ENCODE measurements around the gene CEP57L1.
A peak's percentile ranks its signal among the peaks of the same experiment; 100 is the strongest.

CEP57L1 gene

DNA sequence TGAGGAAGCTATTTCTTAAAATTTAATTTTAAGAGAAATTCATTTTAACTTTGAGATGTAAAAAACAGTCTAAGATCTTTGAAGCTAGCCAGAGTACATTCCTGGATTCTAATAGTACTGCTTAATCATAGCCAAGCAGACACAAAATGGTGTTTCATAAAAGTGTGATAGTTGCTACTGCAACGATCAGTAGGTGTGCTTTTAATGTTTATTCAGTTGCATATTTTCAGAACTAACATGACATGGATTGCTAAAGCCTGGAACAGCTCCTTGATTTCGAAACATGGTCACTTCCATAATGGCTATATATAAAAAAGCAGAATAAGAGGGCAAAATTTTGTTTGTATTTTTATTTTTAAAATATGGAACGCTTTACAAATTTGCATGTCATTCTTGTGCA lies 36.2 kb upstream of the CEP57L1 start:
- in situ Hi-C loops (cut with MboI; ENCODE audit: low sequenced_read_pairs, unreplicated experiment): no loop called here
- DNase-seq (ENCODE audit: low spot score): no peak
- no peak for TF ChIP-seq CTCF (IDR thresholded peaks at IDR 0.05; ENCODE audit: borderline replicate concordance, control extremely low read depth, extremely low read depth, insufficient read depth, missing control alignments)

DNA sequence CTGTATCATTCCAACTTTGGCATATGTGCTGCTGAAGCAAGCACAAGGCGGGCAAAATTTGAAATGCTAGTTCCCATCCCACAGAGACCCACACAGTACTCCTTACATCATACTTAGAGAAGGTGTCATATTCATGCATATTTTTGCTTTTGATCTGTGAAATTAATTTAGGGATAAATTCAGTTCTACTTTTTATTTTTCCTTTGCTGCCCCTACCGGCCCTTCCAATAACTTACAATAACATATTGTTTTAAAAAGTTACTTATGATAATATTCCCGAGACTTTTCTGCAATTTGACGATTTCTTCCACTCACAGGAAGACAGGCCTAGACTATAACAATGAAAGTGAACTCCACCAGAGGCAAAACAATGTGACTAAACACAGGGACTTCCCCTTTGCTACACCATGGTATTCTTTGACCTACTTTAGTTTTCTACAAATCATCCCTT lies 35.7 kb upstream of the CEP57L1 start:
- no peak for TF ChIP-seq CTCF (IDR thresholded peaks at IDR 0.05; ENCODE audit: borderline replicate concordance, control extremely low read depth, extremely low read depth, insufficient read depth, missing control alignments)
- peak; percentile 33 for DNase-seq (ENCODE audit: low spot score)
- in situ Hi-C loops (cut with MboI; ENCODE audit: low sequenced_read_pairs, unreplicated experiment): loop anchor here (10.0 kb wide), 1 partner anchor 515 kb away; no protein-coding TSS in a partner anchor

DNA sequence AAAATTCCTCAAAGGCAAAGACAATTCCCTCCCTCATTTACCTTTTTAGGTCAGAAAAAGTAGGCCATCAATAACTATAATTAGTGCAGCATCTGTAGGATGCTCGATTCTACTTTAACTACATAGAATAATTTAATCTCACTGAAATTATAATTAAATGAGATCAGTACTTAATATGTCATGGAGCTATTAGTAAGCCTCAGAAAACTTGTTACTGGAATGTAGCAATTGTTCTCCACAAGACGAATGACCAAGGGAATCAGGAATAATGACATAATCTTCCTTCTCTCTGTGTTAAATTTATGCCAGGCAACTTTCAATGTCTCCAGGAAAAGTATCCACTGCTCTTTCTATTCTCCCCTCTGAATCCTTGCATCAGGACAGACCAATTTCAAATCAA lies 34.7 kb upstream of the CEP57L1 start:
- in situ Hi-C loops (cut with MboI; ENCODE audit: low sequenced_read_pairs, unreplicated experiment): loop anchor here (10.0 kb wide), 1 partner anchor 516 kb away; no protein-coding TSS in a partner anchor
- DNase-seq (ENCODE audit: low spot score): no peak
- no peak for TF ChIP-seq CTCF (IDR thresholded peaks at IDR 0.05; ENCODE audit: borderline replicate concordance, control extremely low read depth, extremely low read depth, insufficient read depth, missing control alignments)

DNA sequence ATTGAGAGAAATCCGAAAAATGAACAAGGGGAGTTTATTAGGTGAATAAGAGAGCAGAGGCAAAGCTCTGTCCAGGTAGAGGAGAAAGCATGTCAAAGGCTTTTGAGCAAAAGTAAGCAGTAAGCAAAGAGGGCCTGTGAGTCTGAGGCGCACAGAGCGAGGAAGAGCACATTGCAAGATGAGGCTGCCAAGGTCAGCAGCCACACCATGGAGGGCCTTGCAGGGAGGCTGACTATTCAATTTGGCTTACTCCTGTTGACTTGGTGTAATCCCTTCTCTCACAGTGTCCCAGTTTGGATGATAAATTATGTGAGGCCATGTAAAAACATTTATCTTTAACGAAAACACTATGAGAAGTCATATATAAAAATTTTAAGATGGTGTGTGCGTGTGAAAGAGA lies 33.1 kb upstream of the CEP57L1 start:
- no peak for TF ChIP-seq CTCF (IDR thresholded peaks at IDR 0.05; ENCODE audit: borderline replicate concordance, control extremely low read depth, extremely low read depth, insufficient read depth, missing control alignments)
- in situ Hi-C loops (cut with MboI; ENCODE audit: low sequenced_read_pairs, unreplicated experiment): loop anchor here (10.0 kb wide), 1 partner anchor 517 kb away; no protein-coding TSS in a partner anchor
- no peak for DNase-seq (ENCODE audit: low spot score)

DNA sequence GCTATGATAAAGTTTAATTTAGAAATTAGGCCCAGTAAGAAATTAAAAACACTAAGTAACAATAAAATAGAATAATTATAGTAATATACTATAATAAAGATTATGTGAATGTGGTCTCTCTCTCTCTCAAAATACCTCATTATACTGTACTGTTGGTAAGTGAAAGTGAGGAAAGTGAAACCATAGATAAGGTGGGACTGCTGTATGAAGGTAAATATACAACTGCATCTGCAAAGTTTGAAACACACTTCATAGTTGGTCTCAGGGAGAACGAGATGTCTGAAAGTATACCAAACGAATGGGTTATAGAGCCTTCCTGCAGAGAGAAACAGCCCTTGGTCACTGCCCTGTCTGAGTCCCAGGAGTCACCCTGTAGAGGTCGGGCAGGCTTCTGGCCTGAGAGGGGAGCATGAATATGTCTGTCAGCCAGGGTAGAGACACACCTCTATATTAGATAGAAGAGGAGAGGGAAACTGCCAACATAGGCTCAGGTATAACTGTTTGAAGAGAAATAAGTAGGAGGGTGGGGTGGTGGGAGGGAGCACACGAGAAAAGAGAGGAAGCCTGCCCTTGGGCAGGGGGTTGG lies 32.4 kb upstream of the CEP57L1 start:
- in situ Hi-C loops (cut with MboI; ENCODE audit: low sequenced_read_pairs, unreplicated experiment): loop anchor here (10.0 kb wide), 1 partner anchor 518 kb away; no protein-coding TSS in a partner anchor
- DNase-seq (ENCODE audit: low spot score): no peak

GRCh38 chr6:109069746-109070145 lies 25.6 kb upstream of the CEP57L1 start:
- in situ Hi-C loops (cut with MboI; ENCODE audit: low sequenced_read_pairs, unreplicated experiment): loop anchor here (10.0 kb wide), 1 partner anchor 525 kb away; no protein-coding TSS in a partner anchor
- TF ChIP-seq CTCF (IDR thresholded peaks at IDR 0.05; ENCODE audit: borderline replicate concordance, control extremely low read depth, extremely low read depth, insufficient read depth, missing control alignments): no peak
- DNase-seq (ENCODE audit: low spot score): no peak

More for the DNA sequence above, 32.4 kb upstream of the CEP57L1 start:
- no peak for TF ChIP-seq CTCF (IDR thresholded peaks at IDR 0.05; ENCODE audit: borderline replicate concordance, control extremely low read depth, extremely low read depth, insufficient read depth, missing control alignments)
